Esophagus squamous epithelium (tissue), 4 donors: ENCODE results near the gene TSKS.

Experiments
- CTCF ChIP-seq, 6 experiments: fragments of 450-650 bp in 4 of 6; fragments of 200-600 bp in 2 of 6; sonication (generic) in 2 of 6; IDR thresholded peaks; one replicate each; pipeline ENCODE4 v1.5.1; 2016 to 2019; ENCODE audit warnings: antibody characterized with exemption in 6 of 6, mild to moderate bottlenecking in 4 of 6, moderate library complexity in 4 of 6
- POLR2A ChIP-seq, 4 donors: fragments of 450-650 bp; IDR thresholded peaks; one replicate each; pipeline ENCODE4 v1.6.1; 2017; ENCODE audit warnings: antibody characterized with exemption in 4 of 4, mild to moderate bottlenecking in 4 of 4, moderate library complexity in 3 of 4

- no peak for TF ChIP-seq CTCF (IDR thresholded peaks at IDR 0.05)
- no peak for TF ChIP-seq POLR2A (IDR thresholded peaks at IDR 0.05)
Observed at GRCh38 chr19:49699364-49699763, 63.7 kb downstream of the TSKS start.
